Activated CD4-positive, alpha-beta memory T cell treated with anti-CD3 and anti-CD28 coated beads, Interleukin-2, amount 10 ng/mL, durations not matched to agents 7 days and 5 days (primary cell): ENCODE measurements around the gene LPP. TPM values are rescaled to one million over a fixed set of nuclear protein-coding genes. Genes with fewer than 3 reads are reported as not detected.

Source experiments
- CTCF ChIA-PET: fragments of 350-600 bp; sonication (Branson Sonifier 250); formaldehyde crosslinking; loops from one replicate; lab custom pipeline; 2021; ENCODE audit warnings: antibody characterized with exemption, inconsistent platforms; lab: Charles Lee
- POLR2A ChIA-PET: fragments of 350-600 bp; sonication (Branson Sonifier 250); formaldehyde crosslinking; loops from one replicate; lab custom pipeline; 2021; ENCODE audit warnings: antibody characterized with exemption; lab: Charles Lee
- DNase-seq: peaks from one replicate; pipeline ENCODE4 v3.0.0-alpha.2; 2020
- H3K27ac Mint-ChIP-seq: one replicate; pipeline ENCODE4 v1.8.0; 2021; ENCODE audit warnings: mild to moderate bottlenecking, mixed read lengths
- H3K27me3 Mint-ChIP-seq: one replicate; pipeline ENCODE4 v1.8.0; 2021; ENCODE audit warnings: mixed read lengths
- H3K36me3 Mint-ChIP-seq: one replicate; pipeline ENCODE4 v1.8.0; 2021; ENCODE audit warnings: low read depth, mixed read lengths
- H3K4me1 Mint-ChIP-seq: one replicate; pipeline ENCODE4 v1.8.0; 2021; ENCODE audit warnings: mixed read lengths
- H3K4me3 Mint-ChIP-seq: one replicate; pipeline ENCODE4 v1.8.0; 2021; ENCODE audit warnings: mild to moderate bottlenecking, mixed read lengths
- H3K9me3 Mint-ChIP-seq: one replicate; pipeline ENCODE4 v1.8.0; 2021; ENCODE audit warnings: mixed read lengths
- total RNA-seq, 2 experiments: library from RNA; stranded (reverse); gene quantifications; one replicate each; pipeline ENCODE4 v1.2.3, GENCODE V29; 2021

Gene LPP
- total RNA-seq, 2 experiments from 2014 or later, result 51.4 to 52.4 TPM

DNA sequence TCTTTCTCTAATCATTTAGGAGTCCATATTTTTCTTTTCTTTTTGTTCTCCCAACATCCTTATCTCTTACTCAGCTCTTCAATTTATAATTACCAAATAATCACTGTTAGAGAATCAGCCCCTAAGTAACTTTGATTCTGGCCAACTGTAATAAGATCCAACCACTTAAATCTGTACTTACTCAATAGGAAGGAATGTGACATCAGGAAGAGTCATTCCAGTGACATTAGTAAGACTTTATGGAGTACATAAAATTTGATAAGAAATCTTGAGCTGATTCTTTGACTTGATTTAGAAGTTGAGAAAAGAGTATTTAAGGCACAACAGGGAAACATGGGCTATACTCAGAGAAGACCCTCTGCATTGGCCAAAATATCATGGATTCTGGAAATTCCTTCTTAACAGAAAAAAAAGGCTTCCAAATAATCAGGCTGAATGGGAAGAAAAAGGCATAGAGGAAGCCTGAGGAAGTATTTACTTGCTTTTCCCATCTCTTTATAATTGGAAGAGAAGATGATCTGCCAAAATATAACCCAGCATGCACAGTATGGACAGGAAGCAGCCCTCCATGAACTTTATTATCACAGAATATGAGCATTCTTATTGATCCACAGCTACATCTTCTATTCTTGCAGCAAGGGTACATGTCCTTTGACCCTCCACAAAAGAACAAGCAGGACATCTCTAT lies 728.1 kb downstream of the LPP start:
- Mint-ChIP-seq H3K36me3 (peaks cover 6% of the 10 kb centered on the region), H3K9me3 (peaks cover 3% of the 10 kb centered on the region), H3K27me3 (no peaks in the 10 kb centered on the region), H3K4me1 (no peaks in the 10 kb centered on the region), H3K4me3 (no peak overlapping the region), H3K27ac (no peak overlapping the region)
- ChIA-PET CTCF (interaction anchor here (1.2 to 1.3 kb wide), 2 partner anchors 73 to 160 kb away, joined by 3 to 5 read pairs; no protein-coding TSS in a partner anchor), POLR2A (no interaction called here)
- no peak for DNase-seq

DNA sequence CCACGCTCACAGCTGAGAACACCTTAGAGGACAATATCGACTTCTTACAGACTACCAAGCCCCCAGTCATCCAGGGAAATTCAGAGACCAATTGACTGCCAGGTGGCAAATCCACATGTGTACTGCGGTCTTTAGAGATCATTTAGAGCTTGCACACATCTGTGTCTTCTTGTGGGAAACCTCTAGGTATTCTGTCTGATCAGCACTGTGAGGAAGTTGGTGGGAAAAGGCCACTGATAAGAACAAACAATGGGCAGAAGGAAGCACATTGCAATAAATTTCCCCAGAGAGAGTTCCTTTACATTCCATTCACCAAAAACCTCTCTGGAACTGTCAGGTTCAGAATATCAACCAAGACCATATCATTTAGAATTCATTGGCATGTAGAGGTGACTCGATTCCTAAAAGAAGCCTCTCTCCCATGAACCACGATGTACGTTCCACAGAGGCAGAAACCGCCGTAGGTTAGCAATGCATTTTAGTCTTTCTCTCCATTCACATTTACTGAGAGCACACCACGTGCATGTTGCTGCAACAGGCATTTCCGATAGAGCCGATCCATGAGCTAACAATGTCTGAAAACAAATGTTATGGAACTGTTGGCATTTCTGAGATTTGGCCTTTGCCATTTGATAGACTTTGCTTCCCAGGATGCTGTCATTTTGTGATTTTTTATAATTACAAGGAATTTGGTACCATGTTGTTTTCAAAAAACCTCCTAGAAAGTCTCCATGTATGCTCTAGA lies 730.5 kb downstream of the LPP start:
- CTCF ChIA-PET, result no interaction called here
- Mint-ChIP-seq H3K36me3 (peaks cover 4% of the 10 kb centered on the region), H3K4me3 (no peak overlapping the region), H3K4me1 (no peaks in the 10 kb centered on the region), H3K9me3 (peaks cover 3% of the 10 kb centered on the region), H3K27ac (no peak overlapping the region), H3K27me3 (no peaks in the 10 kb centered on the region)
- no peak for DNase-seq
- POLR2A ChIA-PET, result no interaction called here

DNA sequence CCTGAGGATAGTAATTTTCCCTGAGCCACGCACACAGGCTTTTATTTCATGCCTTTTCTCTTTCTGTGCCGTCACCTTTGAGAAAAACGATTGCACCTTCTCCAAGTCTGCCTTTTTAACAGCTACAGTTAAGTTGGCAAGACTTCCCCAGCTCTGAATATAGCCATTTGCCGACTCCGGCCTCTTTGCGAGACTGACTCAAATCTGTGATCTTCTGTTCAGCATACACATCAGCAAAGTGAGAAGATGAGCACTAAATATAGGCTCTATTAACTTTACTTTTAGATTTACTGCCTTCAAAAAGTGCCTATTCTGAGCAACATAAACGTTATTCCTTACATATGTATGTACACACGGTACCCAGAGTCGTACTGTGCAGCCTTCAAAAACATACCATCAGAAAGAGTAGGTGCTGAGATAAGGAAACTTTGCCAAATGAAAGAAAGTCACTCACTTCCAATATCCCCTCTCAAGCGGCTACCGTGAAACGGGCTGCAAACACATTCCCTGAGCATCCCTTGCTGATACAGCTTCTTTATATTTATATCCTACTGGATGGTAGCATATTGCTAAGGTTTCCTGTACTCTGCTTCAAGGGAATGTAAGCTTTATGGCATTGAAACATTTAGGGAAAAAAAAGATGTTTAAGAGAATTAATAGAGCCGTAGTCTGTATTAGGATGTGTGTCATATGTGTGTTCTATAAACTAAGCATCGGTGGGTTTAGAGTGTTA lies 734.5 kb downstream of the LPP start:
- Mint-ChIP-seq H3K4me1 (no peaks in the 10 kb centered on the region), H3K27me3 (no peaks in the 10 kb centered on the region), H3K27ac (no peak overlapping the region), H3K9me3 (no peaks in the 10 kb centered on the region), H3K4me3 (no peak overlapping the region), H3K36me3 (peaks cover 4% of the 10 kb centered on the region)
- POLR2A ChIA-PET, result no interaction called here
- CTCF ChIA-PET, result interaction anchor here (1.2 kb wide), 1 partner anchor 66 kb away, joined by 3 read pairs; no protein-coding TSS in a partner anchor
- DNase-seq, result no peak

DNA sequence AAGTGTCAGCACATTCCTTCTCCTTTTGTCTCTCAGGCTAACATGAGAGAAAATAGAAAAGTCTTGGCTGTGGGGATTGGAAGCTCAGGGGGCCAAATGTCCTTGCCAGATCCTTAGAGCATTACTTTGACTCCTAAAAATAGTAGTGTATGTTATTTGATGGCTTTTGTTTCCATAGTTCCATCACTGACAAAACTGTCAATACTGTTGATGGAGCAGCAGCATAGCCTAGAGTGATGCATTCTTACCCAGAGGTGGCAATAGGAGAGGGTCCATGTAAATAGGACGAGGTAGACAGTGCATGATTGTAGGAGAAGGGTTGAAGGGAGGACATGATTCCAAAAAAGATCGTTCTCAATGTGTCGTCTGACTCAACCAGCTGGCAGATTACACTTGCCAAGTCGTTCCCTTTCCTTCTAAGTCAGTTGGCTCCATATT lies 735.1 kb downstream of the LPP start:
- Mint-ChIP-seq H3K9me3 (no peaks in the 10 kb centered on the region), H3K36me3 (peaks cover 4% of the 10 kb centered on the region), H3K27me3 (no peaks in the 10 kb centered on the region), H3K4me3 (no peak overlapping the region), H3K4me1 (no peaks in the 10 kb centered on the region), H3K27ac (no peak overlapping the region)
- ChIA-PET CTCF (interaction anchor here (1.2 kb wide), 1 partner anchor 66 kb away, joined by 3 read pairs; no protein-coding TSS in a partner anchor), POLR2A (no interaction called here)
- DNase-seq, result no peak

DNA sequence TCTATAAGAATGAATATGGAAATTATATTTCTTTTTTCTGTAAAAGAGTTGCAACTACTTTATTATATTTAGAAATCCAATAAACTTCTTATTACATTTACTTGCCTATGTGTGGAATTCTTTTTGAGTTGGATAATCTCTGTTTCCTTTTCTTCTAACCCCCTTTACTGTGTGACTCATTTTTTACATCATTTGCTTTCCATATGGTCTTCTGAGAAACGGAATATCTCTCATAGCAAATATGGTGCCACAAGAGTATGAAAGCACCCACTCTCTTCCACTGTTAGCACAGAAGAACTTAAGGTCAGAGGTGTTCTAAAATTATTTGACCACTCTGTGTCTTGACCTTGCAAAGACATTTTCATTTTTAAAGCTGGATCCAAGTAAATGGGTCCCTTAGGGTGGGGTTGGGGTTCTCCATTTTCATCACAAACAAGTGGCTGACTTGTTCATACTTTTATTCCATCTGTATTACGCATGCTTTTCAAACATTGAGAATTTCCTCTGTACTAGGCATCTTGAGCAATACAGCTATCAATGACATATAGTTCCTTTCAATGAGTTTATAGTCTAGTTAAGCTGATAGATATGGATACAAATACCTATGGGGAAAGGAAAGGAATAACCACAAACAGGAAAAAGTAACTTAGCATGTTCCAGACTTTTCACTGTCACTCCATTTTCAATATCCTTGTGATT lies 736.8 kb downstream of the LPP start:
- Mint-ChIP-seq H3K27ac (no peak overlapping the region), H3K4me3 (no peak overlapping the region), H3K36me3 (peaks cover 4% of the 10 kb centered on the region), H3K27me3 (no peaks in the 10 kb centered on the region), H3K4me1 (no peaks in the 10 kb centered on the region), H3K9me3 (no peaks in the 10 kb centered on the region)
- ChIA-PET POLR2A (no interaction called here), CTCF (no interaction called here)
- DNase-seq, result no peak

DNA sequence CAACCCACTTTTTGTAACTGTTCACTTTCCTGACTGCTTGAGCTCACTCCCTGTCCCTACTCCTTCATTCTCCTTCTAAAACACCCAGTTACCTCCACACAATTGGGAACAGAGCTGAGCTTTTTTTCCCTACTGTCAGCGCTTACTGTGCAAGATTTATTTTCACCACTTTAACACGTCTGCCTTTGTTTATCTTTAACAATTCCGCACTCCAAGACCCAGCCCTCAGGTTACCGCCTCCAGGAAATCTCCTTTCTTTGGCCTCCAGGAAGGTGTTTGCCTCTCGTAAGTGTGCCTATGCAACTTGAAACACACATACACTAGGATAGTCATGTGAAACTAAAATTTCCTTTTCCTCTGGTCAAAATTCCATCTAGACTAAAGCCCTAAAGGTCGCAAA lies 745.9 kb downstream of the LPP start:
- DNase-seq, result no peak
- ChIA-PET CTCF (no interaction called here), POLR2A (no interaction called here)
- H3K4me3 Mint-ChIP-seq, result no peak overlapping the region
- no peak overlapping the region for H3K27ac Mint-ChIP-seq
- H3K27me3 Mint-ChIP-seq, result no peaks in the 10 kb centered on the region
- H3K36me3 Mint-ChIP-seq, result no peaks in the 10 kb centered on the region
- H3K4me1 Mint-ChIP-seq, result peaks cover 2% of the 10 kb centered on the region
- no peaks in the 10 kb centered on the region for H3K9me3 Mint-ChIP-seq

DNA sequence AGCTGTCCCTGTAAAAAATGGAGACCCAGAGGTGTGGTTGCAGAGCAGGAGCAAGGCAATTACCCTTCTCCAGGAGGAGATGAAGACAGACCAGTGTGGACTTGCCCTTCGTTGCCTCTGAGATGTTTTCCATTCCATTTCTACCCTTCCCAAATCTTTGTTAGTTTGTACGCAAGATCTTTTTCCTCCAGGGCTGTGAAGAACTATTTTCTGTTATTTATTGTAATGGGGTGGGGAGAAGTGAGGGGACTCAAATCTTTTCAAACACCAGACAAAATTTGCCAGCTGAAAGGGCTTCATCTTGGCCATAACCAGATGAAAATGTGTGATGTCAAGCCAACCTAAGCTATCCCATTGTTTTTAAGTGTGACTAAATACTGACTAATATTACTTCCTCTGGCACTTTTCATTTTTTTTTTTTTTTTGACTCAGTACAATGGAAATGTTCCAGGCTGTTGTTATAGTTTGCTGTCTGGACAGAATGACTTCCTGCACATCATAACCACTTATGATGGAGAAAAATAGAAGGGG lies 746.5 kb downstream of the LPP start:
- Mint-ChIP-seq H3K36me3 (no peaks in the 10 kb centered on the region), H3K4me1 (peaks cover 2% of the 10 kb centered on the region), H3K27ac (no peak overlapping the region), H3K4me3 (no peak overlapping the region), H3K27me3 (no peaks in the 10 kb centered on the region), H3K9me3 (no peaks in the 10 kb centered on the region)
- CTCF ChIA-PET, result no interaction called here
- DNase-seq, result no peak
- POLR2A ChIA-PET, result interaction anchor here (0.7 kb wide), 1 partner anchor 49 kb away, joined by 4 read pairs; no protein-coding TSS in a partner anchor

DNA sequence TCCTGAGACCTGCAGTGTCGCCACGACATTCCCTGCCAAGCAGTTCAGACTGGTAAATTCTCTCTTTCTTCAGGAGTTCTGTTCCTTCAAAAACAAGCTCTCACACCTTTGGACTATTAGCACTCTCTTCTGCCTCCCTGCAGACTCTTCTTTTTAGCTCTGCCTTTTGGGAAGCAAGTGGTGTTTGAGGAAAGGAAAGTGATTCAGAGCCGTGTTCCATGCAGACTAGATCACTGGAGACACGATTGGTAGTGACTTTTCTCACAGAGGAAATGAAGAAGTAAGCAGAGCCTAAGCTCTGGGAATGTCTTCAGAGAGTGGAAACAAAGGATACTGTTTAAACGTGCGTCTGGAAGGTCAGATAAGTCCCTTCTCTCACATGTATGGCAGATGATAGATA lies 747.2 kb downstream of the LPP start:
- H3K36me3 Mint-ChIP-seq, result no peaks in the 10 kb centered on the region
- H3K27me3 Mint-ChIP-seq, result no peaks in the 10 kb centered on the region
- H3K27ac Mint-ChIP-seq, result no peak overlapping the region
- ChIA-PET POLR2A (no interaction called here), CTCF (no interaction called here)
- no peaks in the 10 kb centered on the region for H3K9me3 Mint-ChIP-seq
- H3K4me1 Mint-ChIP-seq, result peaks cover 2% of the 10 kb centered on the region
- no peak for DNase-seq
- no peak overlapping the region for H3K4me3 Mint-ChIP-seq

DNA sequence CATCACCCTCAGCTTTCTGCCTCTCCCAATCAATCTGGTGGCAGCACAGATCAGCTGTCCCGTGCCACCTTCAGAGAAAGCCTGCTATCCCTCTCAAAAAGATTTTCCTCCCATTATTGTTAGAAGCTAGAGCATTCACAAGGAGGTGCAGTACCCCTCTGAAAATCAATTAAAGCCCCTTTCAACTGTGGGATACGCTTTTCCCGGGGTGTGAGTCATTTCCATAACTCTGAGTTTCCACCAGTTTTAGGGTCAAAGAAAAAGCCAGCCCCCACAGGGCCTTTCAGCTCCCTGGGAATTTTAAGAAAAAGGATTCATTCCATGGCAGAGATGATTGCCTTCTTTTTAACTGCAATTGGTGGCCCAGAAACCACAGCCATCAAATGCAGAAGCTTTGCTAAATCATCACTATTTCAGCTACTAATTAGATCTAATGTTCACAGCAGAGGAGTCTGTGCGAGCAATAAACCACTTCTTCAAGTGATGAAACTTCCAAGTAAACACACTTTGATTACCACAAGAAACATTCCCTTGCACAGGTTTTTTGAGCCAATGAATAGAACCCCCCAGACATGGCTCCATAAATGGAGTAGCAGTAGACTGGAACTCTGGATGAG lies 747.8 kb downstream of the LPP start:
- POLR2A ChIA-PET, result no interaction called here
- H3K36me3 Mint-ChIP-seq, result no peaks in the 10 kb centered on the region
- no peaks in the 10 kb centered on the region for H3K9me3 Mint-ChIP-seq
- no peak overlapping the region for H3K4me3 Mint-ChIP-seq
- no peak for DNase-seq
- H3K27ac Mint-ChIP-seq, result no peak overlapping the region
- CTCF ChIA-PET, result no interaction called here
- H3K4me1 Mint-ChIP-seq, result peaks cover 2% of the 10 kb centered on the region
- no peaks in the 10 kb centered on the region for H3K27me3 Mint-ChIP-seq

DNA sequence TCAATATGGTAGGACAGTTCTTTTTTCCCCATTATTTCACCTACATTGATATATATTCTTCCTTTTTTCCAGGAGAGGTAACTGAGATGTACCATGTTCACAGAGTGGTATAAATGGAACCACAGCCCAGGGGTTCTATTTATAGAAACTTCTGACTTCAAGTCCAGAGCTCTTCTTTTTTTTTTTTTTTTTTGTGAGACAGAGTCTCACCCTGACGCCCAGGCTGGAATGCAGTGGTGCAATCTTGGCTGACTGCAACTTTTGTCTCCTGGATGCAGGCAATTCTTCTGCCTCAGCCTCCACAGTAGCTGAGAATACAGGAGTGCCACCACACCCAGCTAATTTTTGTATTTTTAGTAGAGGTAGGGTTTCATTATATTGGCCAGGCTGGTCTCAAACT lies 750.7 kb downstream of the LPP start:
- POLR2A ChIA-PET, result no interaction called here
- Mint-ChIP-seq H3K4me3 (no peak overlapping the region), H3K4me1 (peaks cover 2% of the 10 kb centered on the region), H3K36me3 (no peaks in the 10 kb centered on the region), H3K27ac (no peak overlapping the region), H3K9me3 (no peaks in the 10 kb centered on the region), H3K27me3 (no peaks in the 10 kb centered on the region)
- no peak for DNase-seq
- CTCF ChIA-PET, result interaction anchor here (0.6 to 0.7 kb wide), 2 partner anchors 50 to 1106 kb away, joined by 3 to 4 read pairs; no protein-coding TSS in a partner anchor

DNA sequence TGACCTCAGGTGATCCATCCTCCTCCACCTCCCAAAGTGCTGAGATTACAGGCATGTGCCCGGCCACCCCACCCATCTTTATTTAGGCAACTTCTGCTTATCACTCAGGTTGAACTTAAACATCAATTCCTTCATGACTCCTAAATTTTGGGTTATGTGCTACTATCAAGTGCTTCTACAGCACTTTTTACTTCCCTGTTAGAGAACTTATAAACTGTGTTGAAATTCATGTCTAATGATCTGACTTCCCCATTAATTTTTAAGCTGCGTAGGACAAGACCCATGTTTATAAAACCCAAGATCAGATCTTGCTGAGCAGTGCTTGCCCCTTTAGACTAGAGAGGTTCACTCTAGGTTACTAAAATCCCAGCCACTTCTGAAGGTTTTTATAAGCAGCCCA lies 751.6 kb downstream of the LPP start:
- Mint-ChIP-seq H3K27ac (no peak overlapping the region), H3K9me3 (no peaks in the 10 kb centered on the region), H3K36me3 (no peaks in the 10 kb centered on the region), H3K4me1 (no peaks in the 10 kb centered on the region), H3K4me3 (no peak overlapping the region), H3K27me3 (no peaks in the 10 kb centered on the region)
- no peak for DNase-seq
- CTCF ChIA-PET, result no interaction called here
- POLR2A ChIA-PET, result interaction anchor here (0.6 kb wide), 1 partner anchor 11 kb away, joined by 3 read pairs; no protein-coding TSS in a partner anchor

DNA sequence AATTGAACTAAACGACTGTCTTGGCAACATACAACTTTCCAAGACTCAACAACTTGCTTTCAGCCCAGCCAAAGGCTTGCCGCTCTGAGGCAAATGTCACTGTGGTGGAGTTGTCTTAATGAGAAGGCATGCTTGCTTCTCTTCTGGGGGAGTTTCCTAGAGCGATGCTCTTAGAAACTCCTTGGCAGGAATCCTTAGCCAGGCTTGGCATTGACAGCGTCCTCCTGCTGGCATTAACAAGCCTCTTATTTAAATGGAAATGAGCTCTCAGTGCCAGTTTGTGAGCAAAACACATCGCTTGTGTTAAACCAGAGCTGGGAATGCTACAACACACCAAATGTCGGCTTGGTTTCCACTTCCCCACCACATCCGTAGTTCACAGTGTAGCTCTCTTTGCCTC lies 752.3 kb downstream of the LPP start:
- POLR2A ChIA-PET, result no interaction called here
- no peaks in the 10 kb centered on the region for H3K9me3 Mint-ChIP-seq
- H3K4me1 Mint-ChIP-seq, result no peaks in the 10 kb centered on the region
- no peaks in the 10 kb centered on the region for H3K36me3 Mint-ChIP-seq
- no peaks in the 10 kb centered on the region for H3K27me3 Mint-ChIP-seq
- CTCF ChIA-PET, result no interaction called here
- H3K27ac Mint-ChIP-seq, result no peak overlapping the region
- DNase-seq, result no peak
- no peak overlapping the region for H3K4me3 Mint-ChIP-seq
